Kidney epithelial cell (primary cell): ENCODE measurements around the gene FASTKD3. TPM values are rescaled to one million over a fixed set of nuclear protein-coding genes. Genes with fewer than 3 reads are reported as not detected.

ENCODE experiments used
- DNase-seq: peaks from one replicate; pipeline ENCODE4 v3.0.0-alpha.2; 2010; ENCODE audit warnings: low read depth
- H3K27me3 ChIP-seq: 2 replicates; pipeline ENCODE4 v1.6.0; 2011; ENCODE audit warnings: low read length; ENCODE audit not compliant: control insufficient read depth, insufficient read depth
- H3K36me3 ChIP-seq: 2 replicates; pipeline ENCODE4 v1.5.1; 2011; ENCODE audit warnings: low read length; ENCODE audit not compliant: control insufficient read depth, insufficient read depth
- H3K4me3 ChIP-seq: 2 replicates; pipeline ENCODE4 v1.5.1; 2011; ENCODE audit warnings: low read depth, mild to moderate bottlenecking, control low read depth, low read length
- total RNA-seq: library from RNA; depleted of rRNA; stranded (reverse); fragments of >200 nt; gene quantifications from 2 replicates; pipeline ENCODE4 v1.2.3, GENCODE V29; 2015
- TF ChIP-seq, protein P1 (sequence below): IDR thresholded peaks from 2 replicates; pipeline ENCODE4 v1.5.1; 2011; ENCODE audit warnings: mild to moderate bottlenecking, moderate library complexity, low read length, control low read depth, inconsistent platforms; ENCODE audit not compliant: insufficient read depth, poor library complexity, severe bottlenecking

Gene FASTKD3
- total RNA-seq, 1 donor from 2014 or later = 17.0 TPM

DNA sequence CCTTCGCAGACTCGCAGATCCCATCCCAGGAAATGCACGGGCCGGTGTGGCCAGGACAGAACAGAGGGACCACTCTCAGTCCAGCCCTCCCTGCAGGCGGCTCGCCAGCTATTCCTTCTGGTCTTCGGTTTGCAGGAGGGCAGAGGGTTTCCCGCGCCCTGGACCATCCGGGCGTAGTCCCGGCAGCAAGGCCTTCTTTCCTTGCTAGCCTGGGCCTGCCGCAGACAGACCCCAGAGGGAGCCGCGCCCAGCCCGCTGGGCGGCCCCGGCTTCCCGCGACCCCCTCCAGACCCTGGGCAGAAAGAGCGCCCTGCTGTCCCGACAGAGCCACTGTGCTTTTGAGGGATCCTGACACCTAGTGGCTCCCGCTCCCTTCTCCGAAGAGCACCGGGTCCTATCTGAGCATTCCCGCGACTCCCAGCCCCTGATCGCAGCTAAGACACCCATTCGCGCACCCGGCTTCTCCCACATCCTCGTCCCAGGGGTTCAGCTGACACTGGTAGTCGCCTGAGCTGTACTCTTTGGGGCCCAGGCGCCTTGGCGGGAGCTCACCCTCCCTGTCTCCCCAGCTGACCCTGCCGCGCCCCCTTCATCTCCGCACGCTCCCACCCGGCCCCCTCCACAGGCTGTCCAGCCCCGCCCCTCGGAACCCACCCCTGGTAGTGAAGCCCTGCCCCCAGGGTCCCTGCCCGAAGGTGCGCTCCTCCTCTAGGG is 19.0 kb downstream of the FASTKD3 start:
- H3K4me3 ChIP-seq = peak overlapping the region; percentile 61
- TF ChIP-seq, protein P1, sequence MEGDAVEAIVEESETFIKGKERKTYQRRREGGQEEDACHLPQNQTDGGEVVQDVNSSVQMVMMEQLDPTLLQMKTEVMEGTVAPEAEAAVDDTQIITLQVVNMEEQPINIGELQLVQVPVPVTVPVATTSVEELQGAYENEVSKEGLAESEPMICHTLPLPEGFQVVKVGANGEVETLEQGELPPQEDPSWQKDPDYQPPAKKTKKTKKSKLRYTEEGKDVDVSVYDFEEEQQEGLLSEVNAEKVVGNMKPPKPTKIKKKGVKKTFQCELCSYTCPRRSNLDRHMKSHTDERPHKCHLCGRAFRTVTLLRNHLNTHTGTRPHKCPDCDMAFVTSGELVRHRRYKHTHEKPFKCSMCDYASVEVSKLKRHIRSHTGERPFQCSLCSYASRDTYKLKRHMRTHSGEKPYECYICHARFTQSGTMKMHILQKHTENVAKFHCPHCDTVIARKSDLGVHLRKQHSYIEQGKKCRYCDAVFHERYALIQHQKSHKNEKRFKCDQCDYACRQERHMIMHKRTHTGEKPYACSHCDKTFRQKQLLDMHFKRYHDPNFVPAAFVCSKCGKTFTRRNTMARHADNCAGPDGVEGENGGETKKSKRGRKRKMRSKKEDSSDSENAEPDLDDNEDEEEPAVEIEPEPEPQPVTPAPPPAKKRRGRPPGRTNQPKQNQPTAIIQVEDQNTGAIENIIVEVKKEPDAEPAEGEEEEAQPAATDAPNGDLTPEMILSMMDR = peak; percentile 26
- no peaks in the 10 kb centered on the region for H3K36me3 ChIP-seq
- H3K27me3 ChIP-seq = peaks cover 12% of the 10 kb centered on the region
- DNase-seq = no peak

DNA sequence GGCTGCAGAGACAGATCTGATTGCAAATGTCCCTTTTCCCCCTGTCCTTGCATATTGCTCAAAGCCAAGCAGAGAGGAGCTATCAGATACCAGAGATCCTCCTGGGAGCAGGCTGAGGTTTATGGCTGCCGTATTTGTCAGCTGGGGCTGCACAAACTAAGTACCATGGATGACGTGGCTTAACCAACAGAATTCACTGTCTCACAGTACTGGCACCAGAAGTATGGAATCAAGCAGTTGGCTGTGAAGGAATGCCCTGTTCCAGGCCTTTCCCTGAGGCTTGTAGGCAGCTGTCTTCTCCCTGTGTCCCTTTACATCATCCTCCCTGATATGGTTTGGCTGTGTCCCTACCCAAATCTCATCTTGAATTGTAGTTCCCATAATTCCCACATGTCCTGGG is 20.5 kb downstream of the FASTKD3 start:
- Histone ChIP-seq H3K27me3 (peaks cover 12% of the 10 kb centered on the region), H3K4me3 (no peak overlapping the region), H3K36me3 (no peaks in the 10 kb centered on the region)
- DNase-seq = no peak
- TF ChIP-seq, protein P1 = no peak

DNA sequence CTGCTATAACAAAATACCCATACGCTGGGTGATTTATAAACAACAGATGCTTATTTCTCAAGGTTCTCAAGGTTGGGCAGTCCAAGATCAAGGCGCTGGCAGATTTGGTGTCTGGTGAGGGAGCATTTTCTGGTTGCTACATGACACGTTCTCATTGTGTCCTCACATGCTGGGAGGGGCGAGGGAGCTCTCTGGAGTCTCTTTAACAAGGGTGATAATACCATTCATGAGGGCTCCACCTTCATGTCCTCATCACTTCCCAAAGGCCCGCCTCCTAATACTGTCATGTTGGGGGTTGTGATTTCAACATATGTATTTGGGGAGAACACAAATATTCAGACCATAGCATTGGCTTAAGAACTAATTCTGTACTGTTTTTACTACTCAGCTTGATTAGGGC is 22.5 kb downstream of the FASTKD3 start:
- peaks cover 12% of the 10 kb centered on the region for H3K27me3 ChIP-seq
- H3K4me3 ChIP-seq = no peak overlapping the region
- no peaks in the 10 kb centered on the region for H3K36me3 ChIP-seq
- TF ChIP-seq, protein P1 = no peak
- no peak for DNase-seq

DNA sequence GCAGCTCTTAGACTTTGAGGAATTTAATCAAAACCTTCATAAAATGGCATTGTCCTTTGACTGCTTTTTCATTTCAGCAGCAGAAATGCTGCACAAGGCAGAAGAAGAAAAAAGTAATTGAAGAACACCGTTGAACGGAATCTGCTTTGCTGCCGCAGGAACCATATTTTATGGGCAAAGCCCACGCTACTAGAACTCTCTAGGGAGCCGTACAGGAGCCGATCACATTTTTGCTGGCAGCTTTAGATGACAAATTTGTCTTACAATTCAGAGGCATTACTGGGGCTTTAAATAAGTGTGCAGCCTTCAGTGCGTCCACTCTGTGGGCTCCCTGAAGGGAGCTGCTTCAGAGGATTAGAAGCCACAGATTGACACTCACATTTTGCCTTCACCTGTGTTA is 23.3 kb downstream of the FASTKD3 start:
- Histone ChIP-seq H3K27me3 (peaks cover 8% of the 10 kb centered on the region), H3K36me3 (no peaks in the 10 kb centered on the region), H3K4me3 (no peak overlapping the region)
- TF ChIP-seq, protein P1 = no peak
- no peak for DNase-seq

DNA sequence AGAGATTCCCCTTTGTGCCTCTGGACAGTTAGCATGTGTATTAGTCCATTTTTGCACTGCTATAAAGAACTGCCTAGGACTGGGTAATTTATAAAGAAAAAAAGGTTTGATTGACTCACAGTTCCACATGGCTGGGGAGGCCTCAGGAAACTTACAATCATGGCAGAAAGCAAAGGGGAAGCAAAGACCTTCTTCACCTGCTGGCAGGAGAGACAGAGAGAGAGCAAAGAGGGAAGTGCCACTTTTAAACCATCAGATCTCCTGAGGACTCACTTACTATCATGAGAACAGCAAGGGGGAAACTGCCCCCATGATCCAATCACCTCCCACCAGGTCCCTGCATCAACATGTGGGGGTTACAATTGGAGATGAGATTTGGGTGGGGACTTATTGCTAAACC is 23.9 kb downstream of the FASTKD3 start:
- no peak for DNase-seq
- no peak overlapping the region for H3K4me3 ChIP-seq
- TF ChIP-seq, protein P1 = no peak
- H3K36me3 ChIP-seq = no peaks in the 10 kb centered on the region
- peaks cover 7% of the 10 kb centered on the region for H3K27me3 ChIP-seq

DNA sequence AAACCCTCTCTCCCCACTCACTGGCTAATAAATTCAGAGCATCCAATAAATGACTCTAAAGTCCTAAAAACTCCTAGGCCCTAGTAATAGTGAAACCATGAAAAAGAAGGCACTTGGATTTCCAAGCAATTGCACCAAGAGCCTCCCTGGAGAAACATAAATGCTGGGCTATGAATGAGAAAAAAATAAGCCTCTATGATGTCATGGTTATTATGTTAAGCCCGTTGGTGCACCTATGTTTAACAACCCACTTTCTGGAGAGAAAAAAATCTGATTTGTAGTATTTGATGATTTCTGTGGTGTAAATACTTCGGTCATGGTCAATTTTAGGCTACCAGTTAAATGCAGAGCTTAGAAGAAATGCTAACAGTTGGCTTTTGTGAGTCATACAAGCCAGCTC is 26.3 kb downstream of the FASTKD3 start:
- H3K36me3 ChIP-seq = no peaks in the 10 kb centered on the region
- H3K4me3 ChIP-seq = no peak overlapping the region
- TF ChIP-seq, protein P1 = no peak
- no peak for DNase-seq
- H3K27me3 ChIP-seq = no peaks in the 10 kb centered on the region
